IPS-18a (cell line): Measurements from ENCODE around the gene TJP3.
"Not testable (repeated sequence)": the region's sequence is repeated elsewhere in the genome, so short reads cannot be mapped to it uniquely, and the experiment has no call there.

Experiments used
- H3K27ac ChIP-seq: one replicate; pipeline ENCODE4 v1.5.1; 2013; ENCODE audit warnings: low read length
- H3K27me3 ChIP-seq: one replicate; pipeline ENCODE4 v1.6.1; 2013; ENCODE audit warnings: mild to moderate bottlenecking, low read length; ENCODE audit not compliant: control insufficient read depth, insufficient read depth
- H3K36me3 ChIP-seq: one replicate; pipeline ENCODE4 v1.6.1; 2013; ENCODE audit warnings: low read depth, low read length; ENCODE audit not compliant: control insufficient read depth
- H3K4me1 ChIP-seq: one replicate; pipeline ENCODE4 v1.6.1; 2013; ENCODE audit warnings: low read depth, low read length; ENCODE audit not compliant: control insufficient read depth
- H3K4me3 ChIP-seq: one replicate; pipeline ENCODE4 v1.5.1; 2013; ENCODE audit warnings: low read length
- H3K9ac ChIP-seq: one replicate; pipeline ENCODE4 v1.6.1; 2013; ENCODE audit warnings: mild to moderate bottlenecking, low read length, moderate library complexity
- H3K9me3 ChIP-seq: one replicate; pipeline ENCODE4 v1.6.1; 2013; ENCODE audit warnings: low read depth, low read length; ENCODE audit not compliant: control insufficient read depth

Gene TJP3

GRCh38 chr19:3743486-3743885 lies 35.3 kb downstream of the TJP3 start:
- Histone ChIP-seq H3K9me3 (no peaks in the 10 kb centered on the region), H3K36me3 (no peaks in the 10 kb centered on the region), H3K4me3 (no peak overlapping the region)

GRCh38 chr19:3745363-3746045 lies 37.3 kb downstream of the TJP3 start:
- Histone ChIP-seq H3K4me1 (no peaks in the 10 kb centered on the region), H3K4me3 (no peak overlapping the region), H3K27ac (no peak overlapping the region), H3K27me3 (no peaks in the 10 kb centered on the region), H3K9ac (no peak overlapping the region), H3K36me3 (no peaks in the 10 kb centered on the region), H3K9me3 (no peaks in the 10 kb centered on the region)

More at GRCh38 chr19:3743486-3743885, 35.3 kb downstream of the TJP3 start:
- H3K27ac ChIP-seq: no peak overlapping the region
- no peak overlapping the region for H3K9ac ChIP-seq
- no peaks in the 10 kb centered on the region for H3K4me1 ChIP-seq
- H3K27me3 ChIP-seq: no peaks in the 10 kb centered on the region

- Histone ChIP-seq H3K9ac (no peak overlapping the region), H3K9me3 (no peaks in the 10 kb centered on the region), H3K27me3 (no peaks in the 10 kb centered on the region), H3K4me1 (no peaks in the 10 kb centered on the region), H3K36me3 (no peaks in the 10 kb centered on the region), H3K4me3 (no peak overlapping the region), H3K27ac (no peak overlapping the region)
These were observed 38.3 kb downstream of the TJP3 start for GRCh38 chr19:3746371-3747056.

GRCh38 chr19:3748965-3749364 lies 40.8 kb downstream of the TJP3 start:
- no peaks in the 10 kb centered on the region for H3K9me3 ChIP-seq
- H3K4me3 ChIP-seq: no peak overlapping the region
- H3K9ac ChIP-seq: no peak overlapping the region
- no peak overlapping the region for H3K27ac ChIP-seq
- no peaks in the 10 kb centered on the region for H3K36me3 ChIP-seq
- H3K27me3 ChIP-seq: no peaks in the 10 kb centered on the region
- H3K4me1 ChIP-seq: no peaks in the 10 kb centered on the region

GRCh38 chr19:3750211-3750610 lies 42.0 kb downstream of the TJP3 start:
- H3K4me3 ChIP-seq: no peak overlapping the region
- H3K4me1 ChIP-seq: no peaks in the 10 kb centered on the region
- H3K9ac ChIP-seq: no peak overlapping the region
- H3K27me3 ChIP-seq: no peaks in the 10 kb centered on the region
- no peaks in the 10 kb centered on the region for H3K9me3 ChIP-seq
- no peaks in the 10 kb centered on the region for H3K36me3 ChIP-seq
- H3K27ac ChIP-seq: no peak overlapping the region

- Histone ChIP-seq H3K9me3 (no peaks in the 10 kb centered on the region), H3K27me3 (no peaks in the 10 kb centered on the region), H3K9ac (no peak overlapping the region), H3K4me3 (no peak overlapping the region), H3K4me1 (no peaks in the 10 kb centered on the region), H3K36me3 (no peaks in the 10 kb centered on the region), H3K27ac (no peak overlapping the region)
These were observed 43.1 kb downstream of the TJP3 start for GRCh38 chr19:3751236-3751635.

GRCh38 chr19:3752492-3752891 lies 44.3 kb downstream of the TJP3 start:
- Histone ChIP-seq H3K27me3 (no peaks in the 10 kb centered on the region), H3K9me3 (no peaks in the 10 kb centered on the region), H3K4me1 (no peaks in the 10 kb centered on the region), H3K9ac (no peak overlapping the region), H3K4me3 (no peak overlapping the region), H3K36me3 (no peaks in the 10 kb centered on the region), H3K27ac (no peak overlapping the region)

GRCh38 chr19:3753631-3754410 lies 45.6 kb downstream of the TJP3 start:
- no peak overlapping the region for H3K9ac ChIP-seq
- no peak overlapping the region for H3K27ac ChIP-seq

GRCh38 chr19:3757705-3758104 lies 49.5 kb downstream of the TJP3 start:
- H3K27me3 ChIP-seq, H3K9me3 ChIP-seq, H3K9ac ChIP-seq, H3K4me3 ChIP-seq, H3K27ac ChIP-seq, H3K4me1 ChIP-seq, H3K36me3 ChIP-seq: not testable (repeated sequence)

More at GRCh38 chr19:3753631-3754410, 45.6 kb downstream of the TJP3 start:
- no peaks in the 10 kb centered on the region for H3K36me3 ChIP-seq
- H3K4me3 ChIP-seq: no peak overlapping the region
- no peaks in the 10 kb centered on the region for H3K4me1 ChIP-seq
- H3K9me3 ChIP-seq: no peaks in the 10 kb centered on the region
- H3K27me3 ChIP-seq: no peaks in the 10 kb centered on the region

GRCh38 chr19:3758297-3758696 lies 50.1 kb downstream of the TJP3 start:
- not testable (repeated sequence) for H3K9me3 ChIP-seq, H3K27me3 ChIP-seq, H3K4me1 ChIP-seq, H3K27ac ChIP-seq, H3K36me3 ChIP-seq, H3K9ac ChIP-seq, H3K4me3 ChIP-seq

GRCh38 chr19:3759482-3760254 lies 51.5 kb downstream of the TJP3 start:
- Histone ChIP-seq H3K4me1 (no peaks in the 10 kb centered on the region), H3K4me3 (no peak overlapping the region)

More at GRCh38 chr19:3759482-3760254, 51.5 kb downstream of the TJP3 start:
- Histone ChIP-seq H3K27ac (no peak overlapping the region), H3K9ac (no peak overlapping the region), H3K27me3 (no peaks in the 10 kb centered on the region), H3K9me3 (no peaks in the 10 kb centered on the region), H3K36me3 (peaks cover 5% of the 10 kb centered on the region)
